Heart left ventricle (tissue), 16 donors: ENCODE results near the gene RNF114. TPM values are rescaled to one million over a fixed set of nuclear protein-coding genes. Genes with fewer than 3 reads are reported as not detected.

Experiments used
- ATAC-seq, 4 donors: fragments of 200-7000 bp; cut with Tn5 transposase; one replicate each; pipeline ENCODE4 v1.9.1; 2020 to 2022; ENCODE audit warnings: moderate library complexity in 4 of 4, mild to moderate bottlenecking in 3 of 4, moderate number of reproducible peaks in 1 of 4
- DNase-seq, 5 donors: peaks; one replicate each; pipeline ENCODE4 v3.0.0-alpha.2; 2020
- H3K27ac ChIP-seq, 12 donors: fragments of 200-600 bp; sonication (generic) in 4 of 12; one replicate each; pipeline versions ENCODE4 v1.5.0 to v1.8.0; 2016 to 2022; ENCODE audit warnings: mild to moderate bottlenecking in 2 of 12
- H3K27me3 ChIP-seq, 9 donors: fragments of 200-600 bp; sonication (generic) in 2 of 9; one replicate each; pipeline versions ENCODE4 v1.5.1 to v1.8.0; 2016 to 2022; ENCODE audit warnings: mild to moderate bottlenecking in 3 of 9
- H3K36me3 ChIP-seq, 9 donors: fragments of 200-600 bp; sonication (generic) in 2 of 9; one replicate each; pipeline versions ENCODE4 v1.5.0 to v1.8.0; 2018 to 2022; ENCODE audit warnings: mild to moderate bottlenecking in 2 of 9
- H3K4me1 ChIP-seq, 12 donors: fragments of 200-600 bp; sonication (generic) in 4 of 12; one replicate each; pipeline versions ENCODE4 v1.5.0 to v1.8.0; 2016 to 2022; ENCODE audit warnings: mild to moderate bottlenecking in 3 of 12
- H3K4me3 ChIP-seq, 12 donors: fragments of 200-600 bp; sonication (generic) in 4 of 12; one replicate each; pipeline versions ENCODE4 v1.5.0 to v1.8.0; 2017 to 2022; ENCODE audit warnings: mild to moderate bottlenecking in 9 of 12, moderate library complexity in 4 of 12
- H3K9me3 ChIP-seq, 12 donors: fragments of 200-600 bp; sonication (generic) in 4 of 12; one replicate each; pipeline versions ENCODE4 v1.5.0 to v1.8.0; 2016 to 2022; ENCODE audit warnings: mild to moderate bottlenecking in 1 of 12
- CTCF ChIP-seq, 12 donors: fragments of 200-600 bp; sonication (generic) in 4 of 12; IDR thresholded peaks; one replicate each; pipeline versions ENCODE4 v1.5.0 to v1.8.0; 2018 to 2022; ENCODE audit warnings: antibody characterized with exemption in 12 of 12, mild to moderate bottlenecking in 5 of 12
- POLR2A ChIP-seq, 2 donors: fragments of 450-650 bp; IDR thresholded peaks; one replicate each; pipeline ENCODE4 v1.6.1; 2017; ENCODE audit warnings: antibody characterized with exemption in 2 of 2, mild to moderate bottlenecking in 2 of 2, moderate library complexity in 2 of 2
- WGBS, 4 donors: extraction: QIAGEN DNeasy Blood & Tissue Kit in 2 of 4; methylation state at CpG; one replicate each; pipeline versions ENCODE4 v1.1.5 to v1.1.7; 2013 to 2018; 5-methylcytosine and 5-hydroxymethylcytosine counted together
- intact Hi-C, 10 donors: fragments of 100-400 bp; cut with DNase I; formaldehyde crosslinking; loops; one replicate each; pipeline versions ENCODE4 v1.11.1 to v1.14.2; 2022
- polyA plus RNA-seq, 2 donors: library from polyadenylated mRNA; stranded (reverse); fragments of 200-250 nt; gene quantifications; one replicate each; pipeline ENCODE4 v1.2.3, GENCODE V29; 2013
- total RNA-seq, 9 donors: library from RNA; depleted of rRNA in 2 of 9; stranded (reverse); fragments of >200 nt in 2 of 9; fragmentation: NEBNext Ultra II Directional in 3 of 9; extraction: Animal tissue kit (Norgen Biotek cat#: 25700) in 3 of 9; gene quantifications; one replicate each; pipeline versions ENCODE4 v1.1.0 to v1.2.4, GENCODE V29; 2016 to 2023
- donor health status: ischemic (EF 13 %, LVEDD 7.1; RV severe dilation, severe dysfunction).
- donor health status: healthy with polysubstance abuse.
- donor health status: DM: no; HTN: yes; CAD: no.
- donor health status: DM: no; HTN: no; CAD: no.
- donor health status: ischemic (EF 25% LVEDD 6.9; RV normal size, moderate dysfunction).
- donor health status: ischemic (EF 25% LVEDD 5.7; RV mildly dilated, moderate dysfunction).
- donor health status: healthy.
- donor health status: DM: yes; HTN: yes; CAD: no.
- donor health status: ischemic (EF 35%, LVEDD 5.7; RV mildly dilated, moderate dysfunction).
- donor health status: nonischemic (EF 11% LVEDD 7.7; RV severe dilation, severe dysfunction).
- donor health status: DM: yes; HTN: yes; CAD: no.
- donor health status: PGD.
- donor health status: ischemic (EF 29% LVEDD 5.4; RV normal size, mild dysfunction).
- donor health status: nonischemic (EF 23%, LVEDD 6.1; RV moderate dilation, normal function).

Gene RNF114
- total and polyA plus RNA-seq, 11 donors, result 36.5 to 128 (median 50.0) TPM

GRCh38 chr20:49910340-49910706, 25.9 kb upstream of the RNF114 start:
- 53 to 67% (median 57%) methylated on average over 4 of the region's 4 CpGs for WGBS, 4 donors
- H3K9me3 ChIP-seq, result no peaks in the 10 kb centered on the region
- peak overlapping the region in 3 of 12 donors; percentile 0 to 11 (median 7) for H3K4me3 ChIP-seq
- peak overlapping the region; percentile 30 to 85 (median 77) for H3K27ac ChIP-seq
- TF ChIP-seq POLR2A (IDR thresholded peaks at IDR 0.05) (no peak), CTCF (IDR thresholded peaks at IDR 0.05) (no peak)
- ATAC-seq (no peak), DNase-seq (no peak)
- peaks cover 9 to 78% (median 45%) of the 10 kb centered on the region in 12 donors for H3K4me1 ChIP-seq
- peaks cover 0 to 48% (median 27%) of the 10 kb centered on the region in 9 donors for H3K36me3 ChIP-seq
- no peaks in the 10 kb centered on the region for H3K27me3 ChIP-seq
- intact Hi-C loops, result loop anchor here in 2 of 10 donors (10.0 kb wide), 2 partner anchors 196 to 296 kb away; partner anchors contain the start of gene B4GALT5 (in 1 of the 2)

GRCh38 chr20:49913399-49914047, 22.7 kb upstream of the RNF114 start:
- Histone ChIP-seq H3K9me3 (no peaks in the 10 kb centered on the region), H3K27ac (peak overlapping the region in 1 of 12 donors; percentile 20), H3K4me1 (peaks cover 9 to 73% (median 53%) of the 10 kb centered on the region in 12 donors), H3K4me3 (peak overlapping the region in 5 of 12 donors; percentile 72 to 98 (median 96)), H3K36me3 (peaks cover 0 to 16% (median 1%) of the 10 kb centered on the region in 9 donors), H3K27me3 (no peaks in the 10 kb centered on the region)
- WGBS, 4 donors, result 68 to 77% (median 72%) methylated on average over 16 of the region's 16 CpGs
- DNase-seq, result no peak
- TF ChIP-seq CTCF (IDR thresholded peaks at IDR 0.05) (no peak), POLR2A (IDR thresholded peaks at IDR 0.05) (no peak)
- intact Hi-C loops, result loop anchor here in 2 of 10 donors (10.0 kb wide), 2 partner anchors 199 to 299 kb away; partner anchors contain the start of gene B4GALT5 (in 1 of the 2)
- ATAC-seq, result no peak

DNA sequence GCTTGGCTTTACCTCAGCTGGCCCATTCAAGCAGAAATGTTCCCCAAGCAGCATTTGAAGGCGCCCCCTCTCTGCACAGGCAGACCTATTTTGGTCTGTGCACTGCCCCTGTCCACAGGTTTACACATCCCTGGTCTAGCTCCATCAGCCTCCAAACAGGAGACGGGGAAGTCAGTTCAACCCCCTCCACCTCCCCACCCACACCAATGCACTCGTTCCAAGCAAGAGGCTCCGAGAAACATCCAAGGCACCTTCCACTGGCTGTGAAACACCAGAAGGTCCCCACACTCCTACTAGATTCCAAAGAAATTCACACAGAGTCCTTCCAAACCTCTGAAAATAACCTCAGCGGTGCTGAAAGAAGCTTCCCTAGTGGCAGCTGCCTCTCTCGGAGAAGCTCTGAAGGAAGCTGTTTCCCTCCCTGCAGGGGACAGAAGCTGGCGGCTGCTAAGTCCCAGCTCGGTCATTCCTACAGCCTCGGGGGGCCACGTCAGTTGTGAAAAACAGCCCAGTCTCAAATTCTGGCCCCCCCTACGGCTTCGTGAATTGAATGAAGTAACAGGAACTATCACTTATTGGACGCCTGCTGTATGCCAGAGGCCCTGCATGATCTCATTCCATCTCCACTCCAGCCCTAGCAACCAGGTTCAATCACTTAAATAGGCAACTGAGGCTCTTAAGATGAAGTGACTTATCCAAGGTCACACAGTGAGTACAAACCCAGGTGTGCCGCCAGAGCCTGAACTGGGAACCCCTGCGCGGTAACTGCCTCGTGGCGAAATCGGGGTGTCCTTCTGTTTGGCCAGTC, 21.7 kb upstream of the RNF114 start:
- no peaks in the 10 kb centered on the region for H3K9me3 ChIP-seq
- H3K36me3 ChIP-seq, result peaks cover 0 to 9% (median 0%) of the 10 kb centered on the region in 9 donors
- peak overlapping the region; percentile 93 to 100 (median 99) for H3K27ac ChIP-seq
- H3K4me3 ChIP-seq, result peak overlapping the region; percentile 72 to 99 (median 96)
- intact Hi-C loops, result loop anchor here in 2 of 10 donors (10.0 kb wide), 2 partner anchors 200 to 300 kb away; partner anchors contain the start of gene B4GALT5 (in 1 of the 2)
- DNase-seq (no peak), ATAC-seq (no peak)
- TF ChIP-seq CTCF (IDR thresholded peaks at IDR 0.05) (no peak), POLR2A (IDR thresholded peaks at IDR 0.05) (no peak)
- 4 to 5% (median 5%) methylated on average over 18 to 19 of the region's 19 CpGs for WGBS, 4 donors
- H3K27me3 ChIP-seq, result no peaks in the 10 kb centered on the region
- H3K4me1 ChIP-seq, result peaks cover 9 to 63% (median 45%) of the 10 kb centered on the region in 12 donors

GRCh38 chr20:49915118-49915379, 21.1 kb upstream of the RNF114 start:
- DNase-seq (no peak), ATAC-seq (peak in 2 of 4 donors; percentile 9 to 29)
- Histone ChIP-seq H3K27ac (peak overlapping the region; percentile 93 to 100 (median 99)), H3K4me1 (peaks cover 9 to 58% (median 41%) of the 10 kb centered on the region in 12 donors), H3K36me3 (peaks cover 0 to 4% (median 0%) of the 10 kb centered on the region in 9 donors), H3K27me3 (no peaks in the 10 kb centered on the region), H3K9me3 (no peaks in the 10 kb centered on the region), H3K4me3 (peak overlapping the region; percentile 72 to 99 (median 96))
- no peak for TF ChIP-seq POLR2A (IDR thresholded peaks at IDR 0.05)
- TF ChIP-seq CTCF (IDR thresholded peaks at IDR 0.05), result peak in 1 of 12 donors; percentile 19
- intact Hi-C loops, result loop anchor here in 2 of 10 donors (10.0 kb wide), 2 partner anchors 200 to 300 kb away; partner anchors contain the start of gene B4GALT5 (in 1 of the 2)
- 0 to 1% (median 0%) methylated on average over 1 to 23 of the region's 23 CpGs for whole genome bisulfite sequencing, 4 donors
